ENCODE measurements around the gene C9orf50.

Gene C9orf50

GRCh38 chr9:129586685-129587084, 34.2 kb downstream of the C9orf50 start:
- DNase-seq: no peak

- DNase-seq: no peak
Observed at GRCh38 chr9:129586245-129586644, 34.7 kb downstream of the C9orf50 start.

GRCh38 chr9:129585352-129585751, 35.5 kb downstream of the C9orf50 start:
- DNase-seq: no peak

GRCh38 chr9:129584136-129584535, 36.8 kb downstream of the C9orf50 start:
- DNase-seq: no peak

GRCh38 chr9:129583308-129584038, 37.4 kb downstream of the C9orf50 start:
- no peak for DNase-seq

- no peak for DNase-seq
Observed at GRCh38 chr9:129582855-129583254, 38.0 kb downstream of the C9orf50 start.

- DNase-seq: no peak
Observed at GRCh38 chr9:129581505-129582189, 39.3 kb downstream of the C9orf50 start.

GRCh38 chr9:129580211-129580915, 40.5 kb downstream of the C9orf50 start:
- no peak for DNase-seq

GRCh38 chr9:129579294-129579693, 41.6 kb downstream of the C9orf50 start:
- no peak for DNase-seq

GRCh38 chr9:129576546-129577543, 44.1 kb downstream of the C9orf50 start:
- DNase-seq: no peak

- DNase-seq: no peak
Observed at GRCh38 chr9:129575818-129576217, 45.1 kb downstream of the C9orf50 start.

- no peak for DNase-seq
Observed at GRCh38 chr9:129574911-129575585, 45.9 kb downstream of the C9orf50 start.

GRCh38 chr9:129573977-129574376, 46.9 kb downstream of the C9orf50 start:
- no peak for DNase-seq

- DNase-seq: no peak
Observed at GRCh38 chr9:129572517-129572916, 48.4 kb downstream of the C9orf50 start.

GRCh38 chr9:129572052-129572425, 48.9 kb downstream of the C9orf50 start:
- no peak for DNase-seq

GRCh38 chr9:129571298-129572051, 49.4 kb downstream of the C9orf50 start:
- no peak for DNase-seq

GRCh38 chr9:129570450-129571297, 50.2 kb downstream of the C9orf50 start:
- no peak for DNase-seq

- no peak for DNase-seq
Observed at GRCh38 chr9:129569502-129570449, 51.1 kb downstream of the C9orf50 start.

All from GOT3 (cell line).